ENCODE data around the gene RAB7A. TPM values are rescaled to one million over a fixed set of nuclear protein-coding genes. Genes with fewer than 3 reads are reported as not detected.
A peak's percentile ranks its signal among the peaks of the same experiment; 100 is the strongest.

Gene RAB7A
- total RNA-seq, 3 donors from 2014 or later (not counting 1 experiment from before 2014, with no cell fraction given) = 218 to 233 (median 224) TPM

DNA sequence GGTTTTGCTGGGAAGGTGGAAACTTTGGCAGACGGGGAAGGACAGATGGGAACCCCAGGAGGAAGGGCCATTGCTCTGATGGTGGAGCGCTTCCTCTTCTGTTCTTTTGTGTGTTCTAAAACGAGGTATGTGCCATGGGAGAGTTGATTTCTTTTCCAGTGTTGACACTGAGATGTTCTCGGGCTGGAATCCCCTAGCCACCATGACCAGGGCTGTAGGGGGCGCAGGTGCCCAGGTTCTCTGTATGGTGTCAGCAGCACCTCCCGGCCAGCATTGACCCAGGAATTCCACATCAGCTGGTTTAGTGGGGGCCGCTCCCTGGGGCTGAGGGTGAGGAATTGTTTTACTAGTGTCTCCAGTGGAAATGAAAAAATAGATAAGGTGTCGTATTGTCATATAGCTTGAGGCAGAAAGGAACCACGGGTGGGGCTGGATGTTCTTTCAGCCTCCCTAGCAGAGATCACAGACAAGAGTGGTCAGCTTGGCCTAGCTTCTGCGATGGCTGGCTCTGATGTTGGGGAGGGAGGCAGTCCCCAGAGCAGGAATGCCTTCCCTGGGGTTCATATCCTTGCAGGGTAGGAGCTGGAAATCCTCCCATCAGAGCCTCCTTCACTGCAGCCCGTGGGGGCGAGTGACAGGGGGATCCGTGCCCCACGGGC is 119.3 kb downstream of the RAB7A start:
- H3K27me3 ChIP-seq (ENCODE audit: control insufficient read depth, insufficient read depth, low read length) = no peaks in the 10 kb centered on the region
- Mint-ChIP-seq H3K36me3 (no peaks in the 10 kb centered on the region), H3K9me3 (no peaks in the 10 kb centered on the region), H3K27me3 (ENCODE audit: low read depth in 2 of 2) (no peaks in the 10 kb centered on the region), H3K4me1 (peaks cover 12 to 14% of the 10 kb centered on the region in 2 donors), H3K4me3 (peak overlapping the region; percentile 88), H3K27ac (peak overlapping the region; percentile 72 to 78)
- TF ChIP-seq, protein P1, sequence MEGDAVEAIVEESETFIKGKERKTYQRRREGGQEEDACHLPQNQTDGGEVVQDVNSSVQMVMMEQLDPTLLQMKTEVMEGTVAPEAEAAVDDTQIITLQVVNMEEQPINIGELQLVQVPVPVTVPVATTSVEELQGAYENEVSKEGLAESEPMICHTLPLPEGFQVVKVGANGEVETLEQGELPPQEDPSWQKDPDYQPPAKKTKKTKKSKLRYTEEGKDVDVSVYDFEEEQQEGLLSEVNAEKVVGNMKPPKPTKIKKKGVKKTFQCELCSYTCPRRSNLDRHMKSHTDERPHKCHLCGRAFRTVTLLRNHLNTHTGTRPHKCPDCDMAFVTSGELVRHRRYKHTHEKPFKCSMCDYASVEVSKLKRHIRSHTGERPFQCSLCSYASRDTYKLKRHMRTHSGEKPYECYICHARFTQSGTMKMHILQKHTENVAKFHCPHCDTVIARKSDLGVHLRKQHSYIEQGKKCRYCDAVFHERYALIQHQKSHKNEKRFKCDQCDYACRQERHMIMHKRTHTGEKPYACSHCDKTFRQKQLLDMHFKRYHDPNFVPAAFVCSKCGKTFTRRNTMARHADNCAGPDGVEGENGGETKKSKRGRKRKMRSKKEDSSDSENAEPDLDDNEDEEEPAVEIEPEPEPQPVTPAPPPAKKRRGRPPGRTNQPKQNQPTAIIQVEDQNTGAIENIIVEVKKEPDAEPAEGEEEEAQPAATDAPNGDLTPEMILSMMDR (IDR thresholded peaks at IDR 0.05) = no peak
- DNase-seq (no peak), ATAC-seq (no peak)
- 47% methylated on average over 14 of the region's 14 CpGs for WGBS (ENCODE audit: insufficient coverage)
- H3K27ac ChIP-seq (ENCODE audit: low read length) = no peak overlapping the region
- peak overlapping the region; percentile 38 for H3K4me3 ChIP-seq (ENCODE audit: low read length)
- no peaks in the 10 kb centered on the region for H3K9me3 ChIP-seq (ENCODE audit: control insufficient read depth, insufficient read depth, low read length)
- intact Hi-C loops (cut with micrococcal nuclease) = no loop called here
- H3K4me1 ChIP-seq (ENCODE audit: control insufficient read depth, insufficient read depth, low read length) = peaks cover 17% of the 10 kb centered on the region
- H3K36me3 ChIP-seq (ENCODE audit: control insufficient read depth, insufficient read depth, low read length) = no peaks in the 10 kb centered on the region

DNA sequence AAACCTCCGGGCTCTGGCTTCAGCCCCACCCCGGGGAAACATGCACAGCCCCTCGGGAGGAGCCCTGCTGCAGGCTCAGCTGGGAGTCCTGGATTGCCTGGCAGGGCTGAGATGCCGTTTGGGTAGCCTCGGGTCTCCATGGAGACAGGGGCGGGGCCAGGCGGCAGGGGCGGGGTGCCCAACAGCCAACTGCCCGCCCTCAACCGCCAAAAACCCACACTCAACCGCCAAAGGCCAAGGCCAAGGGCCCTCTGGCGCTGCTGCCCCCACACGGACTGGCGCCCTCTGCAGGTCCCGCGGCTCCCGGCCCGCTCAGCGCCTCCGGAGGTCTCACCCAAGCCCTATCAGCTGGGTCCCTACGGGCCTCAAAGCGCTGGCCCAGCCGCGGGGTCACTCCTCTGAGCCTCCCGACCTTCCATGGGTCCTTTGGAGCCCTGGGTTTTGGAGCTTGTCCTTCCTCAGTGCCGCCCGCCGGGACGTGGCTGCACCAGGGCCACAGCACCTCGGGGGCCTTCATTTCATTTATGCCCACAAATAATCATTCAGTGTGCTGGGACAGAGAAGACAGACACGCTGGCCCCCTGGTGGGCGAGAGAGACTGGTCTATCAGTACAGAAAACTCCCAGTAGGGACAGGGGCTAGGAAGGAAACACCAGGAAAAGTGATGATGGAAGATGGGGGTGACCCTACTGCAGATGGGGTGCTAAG is 119.9 kb downstream of the RAB7A start:
- intact Hi-C loops (cut with micrococcal nuclease) = loop anchor here (1.0 kb wide), 2 partner anchors 165 to 229 kb away; no protein-coding TSS in a partner anchor
- H3K9me3 ChIP-seq (ENCODE audit: control insufficient read depth, insufficient read depth, low read length) = no peaks in the 10 kb centered on the region
- Mint-ChIP-seq H3K4me1 (peaks cover 12 to 14% of the 10 kb centered on the region in 2 donors), H3K27me3 (ENCODE audit: low read depth in 2 of 2) (no peaks in the 10 kb centered on the region), H3K36me3 (no peaks in the 10 kb centered on the region), H3K27ac (peak overlapping the region; percentile 62 to 72), H3K4me3 (peak overlapping the region; percentile 92), H3K9me3 (no peaks in the 10 kb centered on the region)
- H3K27me3 ChIP-seq (ENCODE audit: control insufficient read depth, insufficient read depth, low read length) = no peaks in the 10 kb centered on the region
- H3K4me3 ChIP-seq (ENCODE audit: low read length) = peak overlapping the region; percentile 38
- peaks cover 17% of the 10 kb centered on the region for H3K4me1 ChIP-seq (ENCODE audit: control insufficient read depth, insufficient read depth, low read length)
- peak overlapping the region; percentile 12 for H3K27ac ChIP-seq (ENCODE audit: low read length)
- TF ChIP-seq, protein P1 (IDR thresholded peaks at IDR 0.05) = peak; percentile 76
- peak; percentile 73 to 83 for DNase-seq
- peak; percentile 85 to 91 (median 89) for ATAC-seq
- 5% methylated on average over 32 of the region's 32 CpGs for WGBS (ENCODE audit: insufficient coverage)
- no peaks in the 10 kb centered on the region for H3K36me3 ChIP-seq (ENCODE audit: control insufficient read depth, insufficient read depth, low read length)

DNA sequence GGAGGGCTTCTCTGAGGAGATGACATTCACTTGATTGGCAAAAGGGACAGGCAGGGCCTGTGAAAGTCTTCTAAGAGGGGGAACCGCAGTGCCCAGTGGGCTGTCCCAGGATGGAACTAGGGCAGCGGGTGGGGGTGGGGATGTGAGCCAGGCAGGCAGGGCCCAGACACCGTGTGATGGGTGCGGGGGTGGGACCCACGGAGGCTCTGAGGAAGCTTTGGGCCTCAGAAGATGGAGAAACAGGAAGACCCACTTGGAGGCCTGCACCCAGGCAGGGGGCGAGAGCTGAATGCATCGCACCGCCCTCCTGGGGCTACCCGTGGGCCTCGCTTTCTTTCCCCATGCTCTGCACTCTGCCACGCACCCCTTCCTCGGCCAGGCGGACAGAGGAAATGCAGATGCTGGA is 120.5 kb downstream of the RAB7A start:
- no peak overlapping the region for H3K4me3 ChIP-seq (ENCODE audit: low read length)
- Mint-ChIP-seq H3K4me3 (peak overlapping the region; percentile 92), H3K4me1 (peaks cover 12 to 14% of the 10 kb centered on the region in 2 donors), H3K36me3 (no peaks in the 10 kb centered on the region), H3K27me3 (ENCODE audit: low read depth in 2 of 2) (no peaks in the 10 kb centered on the region), H3K9me3 (no peaks in the 10 kb centered on the region), H3K27ac (peak overlapping the region; percentile 62 to 72)
- no peaks in the 10 kb centered on the region for H3K36me3 ChIP-seq (ENCODE audit: control insufficient read depth, insufficient read depth, low read length)
- H3K27me3 ChIP-seq (ENCODE audit: control insufficient read depth, insufficient read depth, low read length) = no peaks in the 10 kb centered on the region
- DNase-seq (no peak), ATAC-seq (peak in 2 of 3 donors; percentile 6)
- H3K9me3 ChIP-seq (ENCODE audit: control insufficient read depth, insufficient read depth, low read length) = no peaks in the 10 kb centered on the region
- TF ChIP-seq, protein P1 (IDR thresholded peaks at IDR 0.05) = no peak
- intact Hi-C loops (cut with micrococcal nuclease) = loop anchor here (1.0 kb wide), 2 partner anchors 165 to 229 kb away; no protein-coding TSS in a partner anchor
- peaks cover 17% of the 10 kb centered on the region for H3K4me1 ChIP-seq (ENCODE audit: control insufficient read depth, insufficient read depth, low read length)
- no peak overlapping the region for H3K27ac ChIP-seq (ENCODE audit: low read length)
- WGBS (ENCODE audit: insufficient coverage) = 59% methylated on average over 13 of the region's 13 CpGs
